Bronchial epithelial cell (primary cell): Measurements from ENCODE around the gene SWT1. TPM values are rescaled to one million over a fixed set of nuclear protein-coding genes. Genes with fewer than 3 reads are reported as not detected.

Source experiments
- DNase-seq: peaks from one replicate; pipeline ENCODE4 v3.0.0-alpha.2; 2010; ENCODE audit warnings: low read depth
- FAIRE-seq: peaks from 2 replicates; lab custom pipeline; 2011; peaks lifted over from hg19 to GRCh38; lab: Jason Lieb, UNC
- H3K27me3 ChIP-seq: 2 replicates; pipeline ENCODE4 v1.5.1; 2011; ENCODE audit warnings: low read length; ENCODE audit not compliant: control insufficient read depth, insufficient read depth
- H3K36me3 ChIP-seq: 2 replicates; pipeline ENCODE4 v1.5.1; 2011; ENCODE audit warnings: low read length; ENCODE audit not compliant: control insufficient read depth, insufficient read depth
- H3K4me3 ChIP-seq: 2 replicates; pipeline ENCODE4 v1.5.1; 2011; ENCODE audit warnings: mild to moderate bottlenecking, low read depth, low read length, control low read depth
- CTCF ChIP-seq: IDR thresholded peaks from 2 replicates; pipeline ENCODE4 v1.5.1; 2011; ENCODE audit warnings: mild to moderate bottlenecking, moderate library complexity, low read length, control low read depth, inconsistent platforms; ENCODE audit not compliant: insufficient read depth, severe bottlenecking
- total RNA-seq: library from RNA; depleted of rRNA; stranded (reverse); fragments of >200 nt; gene quantifications from 2 replicates; pipeline ENCODE4 v1.2.1, GENCODE V29; 2014

SWT1 gene
- total RNA-seq, 1 donor from 2014 or later = 2.9 TPM

GRCh38 chr1:185129708-185130107 lies 27.3 kb upstream of the SWT1 start:
- TF ChIP-seq CTCF = no peak
- H3K4me3 ChIP-seq = no peak overlapping the region
- H3K36me3 ChIP-seq = no peaks in the 10 kb centered on the region
- no peaks in the 10 kb centered on the region for H3K27me3 ChIP-seq
- DNase-seq = no peak
- no peak for FAIRE-seq

- Histone ChIP-seq H3K36me3 (no peaks in the 10 kb centered on the region), H3K27me3 (no peaks in the 10 kb centered on the region)
- FAIRE-seq = no peak
Measured at GRCh38 chr1:185132534-185132933, 24.4 kb upstream of the SWT1 start.

GRCh38 chr1:185137896-185138545 lies 18.9 kb upstream of the SWT1 start:
- Histone ChIP-seq H3K27me3 (no peaks in the 10 kb centered on the region), H3K4me3 (no peak overlapping the region), H3K36me3 (no peaks in the 10 kb centered on the region)
- DNase-seq = no peak
- no peak for TF ChIP-seq CTCF
- FAIRE-seq = no peak

More at GRCh38 chr1:185132534-185132933, 24.4 kb upstream of the SWT1 start:
- no peak overlapping the region for H3K4me3 ChIP-seq
- no peak for DNase-seq
- TF ChIP-seq CTCF = no peak

GRCh38 chr1:185139246-185139645 lies 17.7 kb upstream of the SWT1 start:
- DNase-seq = no peak
- Histone ChIP-seq H3K27me3 (no peaks in the 10 kb centered on the region), H3K4me3 (no peak overlapping the region), H3K36me3 (no peaks in the 10 kb centered on the region)
- TF ChIP-seq CTCF = no peak
- no peak for FAIRE-seq

GRCh38 chr1:185144233-185144632 lies 12.7 kb upstream of the SWT1 start:
- Histone ChIP-seq H3K36me3 (peaks cover under 1% of the 10 kb centered on the region), H3K4me3 (no peak overlapping the region), H3K27me3 (no peaks in the 10 kb centered on the region)
- TF ChIP-seq CTCF = no peak
- DNase-seq (peak; percentile 30), FAIRE-seq (no peak)

- DNase-seq (no peak), FAIRE-seq (no peak)
- H3K36me3 ChIP-seq = peaks cover 1% of the 10 kb centered on the region
- TF ChIP-seq CTCF = no peak
- H3K4me3 ChIP-seq = no peak overlapping the region
- no peaks in the 10 kb centered on the region for H3K27me3 ChIP-seq
Measured at GRCh38 chr1:185151215-185151614, 5.8 kb upstream of the SWT1 start.
